A549 (cell line): ENCODE measurements around the gene RIOX2.

Experiments
- BHLHE40 ChIP-seq: IDR thresholded peaks from 2 replicates; pipeline ENCODE4 v1.6.1; 2012; ENCODE audit warnings: low read depth, low read length, inconsistent platforms
- CTCF ChIP-seq: fragments of >200 bp; sonication (Bioruptor Twin); formaldehyde crosslinking; IDR thresholded peaks from 3 replicates; pipeline ENCODE4 v1.5.1; 2016
- JUNB ChIP-seq: fragments of >200 bp; sonication (Bioruptor Twin); formaldehyde crosslinking; IDR thresholded peaks from 2 replicates; pipeline ENCODE4 v1.6.1; 2016
- RAD21 ChIP-seq, 2 experiments: fragments of >200 bp in 1 of 2; sonication (Bioruptor Twin) in 1 of 2; formaldehyde crosslinking in 1 of 2; IDR thresholded peaks in 1 of 2; conservative IDR thresholded peaks in 1 of 2; 2 replicates in 1 of 2; 3 replicates in 1 of 2; pipeline ENCODE4 v1.6.1; 2012 to 2018; ENCODE audit warnings: inconsistent platforms in 1 of 2
- RNF2 ChIP-seq: fragments of 200-600 bp; sonication (generic); IDR thresholded peaks from 2 replicates; pipeline ENCODE4 v1.6.1; 2016; ENCODE audit warnings: low read depth, mild to moderate bottlenecking, antibody characterized with exemption, moderate library complexity, borderline replicate concordance
- ZFP36 ChIP-seq: fragments of 450-650 bp; IDR thresholded peaks from 2 replicates; pipeline ENCODE4 v1.6.1; 2014; ENCODE audit warnings: borderline replicate concordance; ENCODE audit not compliant: partially characterized antibody

DNA sequence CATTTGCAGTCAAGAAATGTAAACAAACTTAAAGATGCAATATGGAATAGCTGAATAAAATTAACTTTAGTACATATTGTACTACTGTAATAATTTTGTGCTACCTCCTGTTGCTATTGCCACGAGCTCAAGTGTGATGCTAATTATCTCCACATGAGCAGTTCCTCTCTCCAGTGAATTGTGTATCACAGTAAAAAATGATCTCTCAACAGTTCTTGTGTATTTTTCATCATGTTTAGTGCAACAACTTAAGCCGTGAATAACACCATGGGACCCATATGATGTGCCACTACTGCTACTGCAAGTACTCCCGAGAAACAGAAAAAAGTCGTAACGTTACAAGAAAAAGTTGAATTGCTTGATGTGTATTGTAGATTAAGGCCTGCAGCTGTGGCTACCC is 12.4 kb downstream of the RIOX2 start:
- TF ChIP-seq CTCF (no peak), ZFP36 (no peak), RAD21 (conservative IDR thresholded peaks at IDR 0.05 in 1 of 2, IDR thresholded peaks at IDR 0.05 in 1 of 2) (no peak), BHLHE40 (no peak), JUNB (no peak), RNF2 (no peak)
